Lower leg skin (tissue), 3 donors: ENCODE measurements around the gene PVALB.

ENCODE experiments used
- POLR2A ChIP-seq, 2 donors: fragments of 450-650 bp; IDR thresholded peaks; one replicate each; pipeline ENCODE4 v1.6.1; 2016 to 2017; ENCODE audit warnings: antibody characterized with exemption in 2 of 2, mild to moderate bottlenecking in 1 of 2, moderate library complexity in 1 of 2
- TF ChIP-seq, protein P1 (sequence below), 3 donors: fragments of 450-650 bp; IDR thresholded peaks; one replicate each; pipeline ENCODE4 v1.5.1; 2016; ENCODE audit warnings: antibody characterized with exemption in 3 of 3, mild to moderate bottlenecking in 3 of 3, moderate library complexity in 2 of 3

DNA sequence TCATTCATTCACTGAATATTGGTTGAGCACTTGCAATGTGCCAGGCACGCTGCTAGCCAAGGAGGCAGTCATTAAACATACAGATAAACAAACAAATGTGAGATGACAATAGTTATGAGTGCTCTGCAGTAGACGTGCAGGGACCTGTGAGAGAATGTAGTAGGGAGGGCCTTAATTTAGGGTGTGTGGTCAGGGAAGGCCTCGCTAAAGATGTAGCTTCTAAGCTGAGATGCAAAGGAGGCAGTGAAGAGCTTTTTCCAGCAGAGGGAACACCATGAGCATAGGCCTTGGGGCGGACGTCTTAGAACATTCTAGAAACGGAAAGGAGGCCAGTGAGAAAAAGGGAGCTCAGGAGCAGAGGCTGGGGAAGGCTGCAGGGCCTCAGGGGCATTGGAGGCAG lies 43.2 kb upstream of the PVALB start:
- TF ChIP-seq, protein P1, sequence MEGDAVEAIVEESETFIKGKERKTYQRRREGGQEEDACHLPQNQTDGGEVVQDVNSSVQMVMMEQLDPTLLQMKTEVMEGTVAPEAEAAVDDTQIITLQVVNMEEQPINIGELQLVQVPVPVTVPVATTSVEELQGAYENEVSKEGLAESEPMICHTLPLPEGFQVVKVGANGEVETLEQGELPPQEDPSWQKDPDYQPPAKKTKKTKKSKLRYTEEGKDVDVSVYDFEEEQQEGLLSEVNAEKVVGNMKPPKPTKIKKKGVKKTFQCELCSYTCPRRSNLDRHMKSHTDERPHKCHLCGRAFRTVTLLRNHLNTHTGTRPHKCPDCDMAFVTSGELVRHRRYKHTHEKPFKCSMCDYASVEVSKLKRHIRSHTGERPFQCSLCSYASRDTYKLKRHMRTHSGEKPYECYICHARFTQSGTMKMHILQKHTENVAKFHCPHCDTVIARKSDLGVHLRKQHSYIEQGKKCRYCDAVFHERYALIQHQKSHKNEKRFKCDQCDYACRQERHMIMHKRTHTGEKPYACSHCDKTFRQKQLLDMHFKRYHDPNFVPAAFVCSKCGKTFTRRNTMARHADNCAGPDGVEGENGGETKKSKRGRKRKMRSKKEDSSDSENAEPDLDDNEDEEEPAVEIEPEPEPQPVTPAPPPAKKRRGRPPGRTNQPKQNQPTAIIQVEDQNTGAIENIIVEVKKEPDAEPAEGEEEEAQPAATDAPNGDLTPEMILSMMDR (IDR thresholded peaks at IDR 0.05): no peak
- TF ChIP-seq POLR2A (IDR thresholded peaks at IDR 0.05): no peak
